ENCODE results near the gene RHCG. TPM values are rescaled to one million over a fixed set of nuclear protein-coding genes. Genes with fewer than 3 reads are reported as not detected.

The RHCG gene
- total RNA-seq, 1 experiment from 2014 or later = not detected

GRCh38 chr15:89514186-89514585, 17.8 kb upstream of the RHCG start:
- Histone ChIP-seq H3K27ac (ENCODE audit: low read length) (no peak overlapping the region), H3K36me3 (ENCODE audit: insufficient read depth, low read length) (no peaks in the 10 kb centered on the region), H3K27me3 (ENCODE audit: low read length) (no peaks in the 10 kb centered on the region), H4K20me1 (ENCODE audit: insufficient read depth, low read depth, low read length) (no peaks in the 10 kb centered on the region), H3K4me1 (ENCODE audit: low read length) (no peaks in the 10 kb centered on the region), H3K9me2 (replicated peaks; ENCODE audit: insufficient read depth, low read length) (no peaks in the 10 kb centered on the region), H3K4me2 (ENCODE audit: low read depth, low read length, poor library complexity, severe bottlenecking) (no peak overlapping the region), H2AFZ (ENCODE audit: low read length) (no peak overlapping the region), H3K4me3 (ENCODE audit: low read length) (no peak overlapping the region), H3K79me2 (ENCODE audit: low read length) (no peaks in the 10 kb centered on the region), H3K9me3 (ENCODE audit: low read length) (no peaks in the 10 kb centered on the region), H3K9ac (ENCODE audit: low read length) (no peak overlapping the region)
- no peak for DNase-seq

DNA sequence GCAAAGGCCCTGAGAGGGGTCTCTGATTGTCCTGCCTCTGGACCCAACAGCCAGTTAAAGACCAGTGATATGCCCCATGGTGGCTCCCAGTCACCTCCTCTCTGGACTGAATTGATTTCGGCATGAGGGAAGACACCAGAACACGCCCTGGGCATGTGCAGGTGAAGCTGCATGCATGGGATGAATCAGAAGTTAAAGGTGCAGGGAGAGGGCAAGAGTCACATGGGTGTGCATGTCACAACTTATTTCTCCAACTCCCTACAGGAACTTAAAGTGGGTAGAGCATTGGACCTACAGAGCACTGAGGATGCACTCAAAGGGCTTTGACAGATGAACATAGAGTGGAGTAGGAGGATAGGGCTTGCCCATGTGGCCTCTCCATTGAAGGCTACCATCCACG, 16.9 kb upstream of the RHCG start:
- Histone ChIP-seq H3K9me3 (ENCODE audit: low read length) (no peaks in the 10 kb centered on the region), H4K20me1 (ENCODE audit: insufficient read depth, low read depth, low read length) (no peaks in the 10 kb centered on the region), H3K79me2 (ENCODE audit: low read length) (no peaks in the 10 kb centered on the region), H3K4me3 (ENCODE audit: low read length) (no peak overlapping the region), H3K27ac (ENCODE audit: low read length) (no peak overlapping the region), H3K27me3 (ENCODE audit: low read length) (no peaks in the 10 kb centered on the region), H3K9ac (ENCODE audit: low read length) (no peak overlapping the region), H3K9me2 (replicated peaks; ENCODE audit: insufficient read depth, low read length) (no peaks in the 10 kb centered on the region), H3K4me2 (ENCODE audit: low read depth, low read length, poor library complexity, severe bottlenecking) (no peak overlapping the region), H2AFZ (ENCODE audit: low read length) (no peak overlapping the region), H3K4me1 (ENCODE audit: low read length) (no peaks in the 10 kb centered on the region), H3K36me3 (ENCODE audit: insufficient read depth, low read length) (no peaks in the 10 kb centered on the region)
- DNase-seq = no peak

- H3K4me1 ChIP-seq (ENCODE audit: low read length) = no peaks in the 10 kb centered on the region
- DNase-seq = no peak
These were observed 16.2 kb upstream of the RHCG start for GRCh38 chr15:89512631-89513030.

GRCh38 chr15:89506026-89506686, 9.8 kb upstream of the RHCG start:
- H3K4me3 ChIP-seq (ENCODE audit: low read length) = no peak overlapping the region
- no peaks in the 10 kb centered on the region for H3K27me3 ChIP-seq (ENCODE audit: low read length)
- no peaks in the 10 kb centered on the region for H3K36me3 ChIP-seq (ENCODE audit: insufficient read depth, low read length)
- no peaks in the 10 kb centered on the region for H3K9me3 ChIP-seq (ENCODE audit: low read length)
- no peak overlapping the region for H2AFZ ChIP-seq (ENCODE audit: low read length)
- H3K4me2 ChIP-seq (ENCODE audit: low read depth, low read length, poor library complexity, severe bottlenecking) = no peak overlapping the region
- no peaks in the 10 kb centered on the region for H3K9me2 ChIP-seq (replicated peaks; ENCODE audit: insufficient read depth, low read length)
- no peak for DNase-seq
- no peak overlapping the region for H3K9ac ChIP-seq (ENCODE audit: low read length)
- H4K20me1 ChIP-seq (ENCODE audit: insufficient read depth, low read depth, low read length) = no peaks in the 10 kb centered on the region
- H3K79me2 ChIP-seq (ENCODE audit: low read length) = no peaks in the 10 kb centered on the region
- H3K4me1 ChIP-seq (ENCODE audit: low read length) = no peaks in the 10 kb centered on the region
- H3K27ac ChIP-seq (ENCODE audit: low read length) = no peak overlapping the region

More at GRCh38 chr15:89512631-89513030, 16.2 kb upstream of the RHCG start:
- Histone ChIP-seq H3K4me3 (ENCODE audit: low read length) (no peak overlapping the region), H4K20me1 (ENCODE audit: insufficient read depth, low read depth, low read length) (no peaks in the 10 kb centered on the region), H3K36me3 (ENCODE audit: insufficient read depth, low read length) (no peaks in the 10 kb centered on the region), H3K9ac (ENCODE audit: low read length) (no peak overlapping the region), H3K4me2 (ENCODE audit: low read depth, low read length, poor library complexity, severe bottlenecking) (no peak overlapping the region), H3K9me2 (replicated peaks; ENCODE audit: insufficient read depth, low read length) (no peaks in the 10 kb centered on the region), H3K27me3 (ENCODE audit: low read length) (no peaks in the 10 kb centered on the region), H2AFZ (ENCODE audit: low read length) (no peak overlapping the region), H3K79me2 (ENCODE audit: low read length) (no peaks in the 10 kb centered on the region), H3K9me3 (ENCODE audit: low read length) (no peaks in the 10 kb centered on the region), H3K27ac (ENCODE audit: low read length) (no peak overlapping the region)

- no peak for DNase-seq
- Histone ChIP-seq H3K4me3 (ENCODE audit: low read length) (no peak overlapping the region), H3K27me3 (ENCODE audit: low read length) (no peaks in the 10 kb centered on the region), H3K4me2 (ENCODE audit: low read depth, low read length, poor library complexity, severe bottlenecking) (no peak overlapping the region), H3K27ac (ENCODE audit: low read length) (no peak overlapping the region), H2AFZ (ENCODE audit: low read length) (no peak overlapping the region), H3K36me3 (ENCODE audit: insufficient read depth, low read length) (no peaks in the 10 kb centered on the region), H3K9me2 (replicated peaks; ENCODE audit: insufficient read depth, low read length) (no peaks in the 10 kb centered on the region), H3K9ac (ENCODE audit: low read length) (no peak overlapping the region), H4K20me1 (ENCODE audit: insufficient read depth, low read depth, low read length) (no peaks in the 10 kb centered on the region), H3K4me1 (ENCODE audit: low read length) (no peaks in the 10 kb centered on the region), H3K9me3 (ENCODE audit: low read length) (no peaks in the 10 kb centered on the region), H3K79me2 (ENCODE audit: low read length) (no peaks in the 10 kb centered on the region)
These were observed 7.8 kb upstream of the RHCG start for GRCh38 chr15:89504166-89504565.

DNA sequence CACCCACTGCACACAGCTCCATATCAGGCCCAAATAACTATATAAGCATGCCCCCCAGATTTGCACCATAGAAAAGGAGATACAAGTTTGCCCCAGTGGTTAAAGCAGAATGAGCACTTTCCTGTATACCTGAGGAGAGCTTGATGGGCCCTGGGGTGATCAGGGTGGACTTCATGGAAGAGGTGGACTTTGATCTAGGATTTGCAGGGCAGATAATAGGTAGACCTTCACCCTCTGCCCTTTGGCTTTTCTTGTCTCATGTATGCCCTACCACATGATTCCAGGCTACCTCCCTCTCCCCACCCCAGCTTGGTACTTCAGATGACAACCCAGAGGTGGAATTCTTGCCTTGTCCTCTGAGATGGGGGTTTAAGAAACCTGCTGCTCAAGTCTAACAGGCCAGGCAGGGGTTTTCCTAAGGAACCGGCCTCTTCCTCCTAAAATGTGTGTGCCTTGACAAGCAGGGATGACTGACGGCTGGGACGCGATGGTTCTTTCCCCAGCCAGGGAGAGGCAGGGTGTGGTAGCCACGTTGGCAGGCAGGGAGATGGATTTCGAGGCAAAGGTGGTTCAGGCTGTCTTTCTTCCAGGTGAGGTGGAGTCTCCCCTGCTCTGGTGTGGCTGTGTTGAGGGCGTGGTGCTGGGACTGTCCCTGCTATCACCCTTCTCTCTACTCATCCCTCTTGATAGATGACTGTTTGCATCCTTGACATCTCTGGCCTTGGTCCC, 6.6 kb upstream of the RHCG start:
- no peaks in the 10 kb centered on the region for H4K20me1 ChIP-seq (ENCODE audit: insufficient read depth, low read depth, low read length)
- H2AFZ ChIP-seq (ENCODE audit: low read length) = no peak overlapping the region
- no peak overlapping the region for H3K4me2 ChIP-seq (ENCODE audit: low read depth, low read length, poor library complexity, severe bottlenecking)
- H3K4me3 ChIP-seq (ENCODE audit: low read length) = no peak overlapping the region
- H3K9me2 ChIP-seq (replicated peaks; ENCODE audit: insufficient read depth, low read length) = no peaks in the 10 kb centered on the region
- H3K36me3 ChIP-seq (ENCODE audit: insufficient read depth, low read length) = no peaks in the 10 kb centered on the region
- H3K79me2 ChIP-seq (ENCODE audit: low read length) = no peaks in the 10 kb centered on the region
- H3K4me1 ChIP-seq (ENCODE audit: low read length) = no peaks in the 10 kb centered on the region
- no peaks in the 10 kb centered on the region for H3K9me3 ChIP-seq (ENCODE audit: low read length)
- H3K9ac ChIP-seq (ENCODE audit: low read length) = no peak overlapping the region
- H3K27me3 ChIP-seq (ENCODE audit: low read length) = no peaks in the 10 kb centered on the region
- H3K27ac ChIP-seq (ENCODE audit: low read length) = no peak overlapping the region
- DNase-seq = no peak

DNA sequence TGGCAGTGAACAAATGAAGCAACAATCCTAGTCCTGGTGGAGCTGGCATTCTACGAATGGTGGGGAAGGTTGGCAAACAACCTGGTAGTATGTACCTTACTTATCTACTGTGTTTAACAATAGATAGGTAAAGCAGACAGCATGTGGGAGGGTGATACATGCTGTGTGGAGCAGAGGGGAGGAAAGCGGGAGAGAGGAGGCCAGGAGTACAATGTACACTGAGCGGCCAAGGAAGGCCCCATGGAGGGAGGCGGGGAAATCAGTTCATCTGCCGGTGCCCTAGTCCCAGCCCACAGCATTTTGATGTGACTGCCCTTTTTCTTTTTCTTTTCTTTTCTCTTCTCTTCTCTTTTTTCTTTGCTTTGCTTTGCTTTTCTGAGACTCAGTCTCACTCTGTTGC, 5.3 kb upstream of the RHCG start:
- no peak overlapping the region for H2AFZ ChIP-seq (ENCODE audit: low read length)
- no peaks in the 10 kb centered on the region for H3K36me3 ChIP-seq (ENCODE audit: insufficient read depth, low read length)
- no peak overlapping the region for H3K4me3 ChIP-seq (ENCODE audit: low read length)
- no peaks in the 10 kb centered on the region for H3K9me2 ChIP-seq (replicated peaks; ENCODE audit: insufficient read depth, low read length)
- no peaks in the 10 kb centered on the region for H3K79me2 ChIP-seq (ENCODE audit: low read length)
- H3K27ac ChIP-seq (ENCODE audit: low read length) = no peak overlapping the region
- H3K9ac ChIP-seq (ENCODE audit: low read length) = no peak overlapping the region
- H3K4me2 ChIP-seq (ENCODE audit: low read depth, low read length, poor library complexity, severe bottlenecking) = no peak overlapping the region
- no peaks in the 10 kb centered on the region for H4K20me1 ChIP-seq (ENCODE audit: insufficient read depth, low read depth, low read length)
- DNase-seq = no peak
- H3K4me1 ChIP-seq (ENCODE audit: low read length) = no peaks in the 10 kb centered on the region
- H3K9me3 ChIP-seq (ENCODE audit: low read length) = no peaks in the 10 kb centered on the region
- H3K27me3 ChIP-seq (ENCODE audit: low read length) = no peaks in the 10 kb centered on the region

GRCh38 chr15:89500397-89501270, 4.3 kb upstream of the RHCG start:
- Histone ChIP-seq H2AFZ (ENCODE audit: low read length) (no peak overlapping the region), H3K36me3 (ENCODE audit: insufficient read depth, low read length) (no peaks in the 10 kb centered on the region), H3K9me2 (replicated peaks; ENCODE audit: insufficient read depth, low read length) (no peaks in the 10 kb centered on the region), H3K79me2 (ENCODE audit: low read length) (no peaks in the 10 kb centered on the region), H3K4me1 (ENCODE audit: low read length) (no peaks in the 10 kb centered on the region), H3K4me3 (ENCODE audit: low read length) (no peak overlapping the region), H3K27ac (ENCODE audit: low read length) (no peak overlapping the region), H4K20me1 (ENCODE audit: insufficient read depth, low read depth, low read length) (no peaks in the 10 kb centered on the region), H3K9me3 (ENCODE audit: low read length) (no peaks in the 10 kb centered on the region), H3K27me3 (ENCODE audit: low read length) (no peaks in the 10 kb centered on the region), H3K4me2 (ENCODE audit: low read depth, low read length, poor library complexity, severe bottlenecking) (no peak overlapping the region), H3K9ac (ENCODE audit: low read length) (no peak overlapping the region)
- peak; percentile 66 for DNase-seq

Data from Karpas-422 (cell line).